ENCODE data around the gene ADAMTSL1. TPM values are rescaled to one million over a fixed set of nuclear protein-coding genes. Genes with fewer than 3 reads are reported as not detected.
"Not testable (repeated sequence)": the region's sequence is repeated elsewhere in the genome, so short reads cannot be mapped to it uniquely, and the experiment has no call there.

The ADAMTSL1 gene
- total RNA-seq, 1 donor from 2014 or later, result 12.3 TPM

GRCh38 chr9:18923671-18924430, 449.9 kb downstream of the ADAMTSL1 start:
- H3K9me3 ChIP-seq, result no peaks in the 10 kb centered on the region
- TF ChIP-seq CTCF (IDR thresholded peaks at IDR 0.05), result no peak
- H3K4me3 ChIP-seq, result no peak overlapping the region
- no peak overlapping the region for H3K27ac ChIP-seq
- no peaks in the 10 kb centered on the region for H3K36me3 ChIP-seq
- DNase-seq (ENCODE audit: low spot score in 2 of 2), result no peak
- peaks cover 0 to 17% of the 10 kb centered on the region in 2 donors for H3K4me1 ChIP-seq
- intact Hi-C loops (cut with DNase I), result no loop called here
- no peaks in the 10 kb centered on the region for H3K27me3 ChIP-seq

GRCh38 chr9:18925880-18926279, 451.9 kb downstream of the ADAMTSL1 start:
- Histone ChIP-seq H3K36me3 (no peaks in the 10 kb centered on the region), H3K27me3 (no peaks in the 10 kb centered on the region), H3K4me1 (peaks cover 0 to 13% of the 10 kb centered on the region in 2 donors), H3K9me3 (no peaks in the 10 kb centered on the region), H3K27ac (no peak overlapping the region), H3K4me3 (no peak overlapping the region)
- no peak for DNase-seq (ENCODE audit: low spot score in 2 of 2)
- intact Hi-C loops (cut with DNase I), result no loop called here
- TF ChIP-seq CTCF (IDR thresholded peaks at IDR 0.05), result no peak

- TF ChIP-seq CTCF (IDR thresholded peaks at IDR 0.05), result no peak
- H3K27me3 ChIP-seq, result no peaks in the 10 kb centered on the region
- no peak overlapping the region for H3K4me3 ChIP-seq
- H3K27ac ChIP-seq, result no peak overlapping the region
- no peak for DNase-seq (ENCODE audit: low spot score in 2 of 2)
- peaks cover 0 to 9% of the 10 kb centered on the region in 2 donors for H3K4me1 ChIP-seq
- H3K36me3 ChIP-seq, result no peaks in the 10 kb centered on the region
- no peaks in the 10 kb centered on the region for H3K9me3 ChIP-seq
- intact Hi-C loops (cut with DNase I), result no loop called here
These were observed 452.6 kb downstream of the ADAMTSL1 start for GRCh38 chr9:18926513-18926912.

GRCh38 chr9:18928711-18929110, 454.8 kb downstream of the ADAMTSL1 start:
- H3K4me1 ChIP-seq, result no peaks in the 10 kb centered on the region
- no peak overlapping the region for H3K27ac ChIP-seq
- no peaks in the 10 kb centered on the region for H3K27me3 ChIP-seq
- no peak overlapping the region for H3K4me3 ChIP-seq
- DNase-seq (ENCODE audit: low spot score in 2 of 2), result no peak
- no peaks in the 10 kb centered on the region for H3K9me3 ChIP-seq
- intact Hi-C loops (cut with DNase I), result no loop called here
- no peak for TF ChIP-seq CTCF (IDR thresholded peaks at IDR 0.05)
- H3K36me3 ChIP-seq, result no peaks in the 10 kb centered on the region

- H3K36me3 ChIP-seq; H3K27me3 ChIP-seq; H3K27ac ChIP-seq; intact Hi-C loops (cut with DNase I); H3K4me1 ChIP-seq; DNase-seq (ENCODE audit: low spot score in 2 of 2); H3K9me3 ChIP-seq; H3K4me3 ChIP-seq: not testable (repeated sequence)
These were observed 456.7 kb downstream of the ADAMTSL1 start for GRCh38 chr9:18930611-18931010.

GRCh38 chr9:18935541-18935940, 461.6 kb downstream of the ADAMTSL1 start:
- Histone ChIP-seq H3K27ac (no peak overlapping the region), H3K27me3 (no peaks in the 10 kb centered on the region), H3K9me3 (no peaks in the 10 kb centered on the region), H3K4me3 (no peak overlapping the region), H3K36me3 (no peaks in the 10 kb centered on the region), H3K4me1 (no peaks in the 10 kb centered on the region)
- intact Hi-C loops (cut with DNase I), result no loop called here
- TF ChIP-seq CTCF (IDR thresholded peaks at IDR 0.05), result no peak
- DNase-seq (ENCODE audit: low spot score in 2 of 2), result no peak
